HepG2 (cell line): ENCODE measurements around the gene TBC1D22A. TPM values are rescaled to one million over a fixed set of nuclear protein-coding genes. Genes with fewer than 3 reads are reported as not detected.

Source experiments
- ATAC-seq: fragments of 200-7000 bp; cut with Tn5 transposase; 3 replicates; pipeline ENCODE4 v1.9.1; 2020; ENCODE audit warnings: mild to moderate bottlenecking, moderate library complexity
- BruUV-seq: library from RNA; stranded (reverse); fragments of 400-500 nt; replicated peaks from 2 replicates; lab custom pipeline; 2021; lab: Mats Ljungman, UMichigan
- CTCF ChIA-PET: fragments of 300-600 bp; formaldehyde crosslinking; extraction: SDS; loops from one replicate; lab custom pipeline; 2021; ENCODE audit warnings: low total read pairs, inconsistent platforms, low intra/inter-chr PET ratio; lab: Yijun Ruan, JAX
- POLR2A ChIA-PET: fragments of 350-600 bp; sonication (Branson Sonifier 250); formaldehyde crosslinking; loops from one replicate; lab custom pipeline; 2020; ENCODE audit warnings: antibody characterized with exemption, inconsistent platforms; lab: Yijun Ruan, JAX
- DNase-seq: peaks from one replicate; pipeline ENCODE4 v3.0.0-alpha.2; 2015; ENCODE audit warnings: low spot score
- FAIRE-seq: peaks from 3 replicates; lab custom pipeline; 2011; peaks lifted over from hg19 to GRCh38; lab: Jason Lieb, UNC
- H2AFZ ChIP-seq: one replicate; pipeline ENCODE4 v1.6.1; 2011; ENCODE audit warnings: low read length, inconsistent platforms
- H3K27ac ChIP-seq: fragments of 300-600 bp; 3 replicates; pipeline ENCODE4 v1.8.0; 2011; ENCODE audit warnings: mixed run types, mild to moderate bottlenecking, mixed read lengths, low read length, inconsistent platforms; ENCODE audit not compliant: insufficient read depth; ENCODE audit errors: extremely low read length
- H3K27me3 ChIP-seq, 2 experiments: fragments of 200-600 bp in 1 of 2; 2 replicates in 1 of 2; 3 replicates in 1 of 2; pipeline versions ENCODE4 v1.6.0 to v1.8.0; 2011; ENCODE audit warnings: low read length in 2 of 2, mild to moderate bottlenecking in 2 of 2, moderate library complexity in 2 of 2, inconsistent platforms in 1 of 2; ENCODE audit not compliant: insufficient read depth in 2 of 2, control insufficient read depth in 1 of 2
- H3K36me3 ChIP-seq, 2 experiments: fragments of 200-600 bp in 1 of 2; replicated peaks in 1 of 2; 2 replicates in 1 of 2; 3 replicates in 1 of 2; pipeline versions ENCODE4 v1.5.1 to v1.8.0; 2011; ENCODE audit warnings: low read length in 2 of 2, inconsistent platforms in 1 of 2; ENCODE audit not compliant: insufficient read depth in 2 of 2, control insufficient read depth in 1 of 2
- H3K4me1 ChIP-seq: 2 replicates; pipeline ENCODE4 v1.5.1; 2012; ENCODE audit warnings: low read length, inconsistent platforms; ENCODE audit not compliant: insufficient read depth
- H3K4me2 ChIP-seq: 2 replicates; pipeline ENCODE4 v1.6.0; 2011; ENCODE audit warnings: low read depth, low read length, inconsistent platforms
- H3K4me3 ChIP-seq, 3 experiments: fragments of 200-600 bp in 1 of 3; sonication (generic), shearing (Covaris generic) in 1 of 3; replicated peaks in 1 of 3; 2 replicates each; pipeline ENCODE4 v1.5.1; 2011 to 2016; ENCODE audit warnings: low read length in 3 of 3, inconsistent platforms in 2 of 3, low read depth in 2 of 3, mild to moderate bottlenecking in 2 of 3, control low read depth in 1 of 3, mixed read lengths in 1 of 3; ENCODE audit not compliant: insufficient read depth in 1 of 3
- H3K79me2 ChIP-seq: one replicate; pipeline ENCODE4 v1.6.1; 2011; ENCODE audit warnings: low read length, inconsistent platforms; ENCODE audit not compliant: insufficient read depth
- H3K9ac ChIP-seq: 2 replicates; pipeline ENCODE4 v1.6.0; 2011; ENCODE audit warnings: mild to moderate bottlenecking, low read depth, low read length, inconsistent platforms; ENCODE audit not compliant: insufficient read depth
- H3K9me3 ChIP-seq: 2 replicates; pipeline ENCODE4 v1.5.1; 2012; ENCODE audit warnings: mild to moderate bottlenecking, low read length
- H4K20me1 ChIP-seq: 2 replicates; pipeline ENCODE4 v1.6.0; 2011; ENCODE audit warnings: inconsistent platforms, mild to moderate bottlenecking, low read length, moderate library complexity; ENCODE audit not compliant: insufficient read depth
- CCAR2 ChIP-seq: fragments of 200-400 bp; formaldehyde crosslinking; optimal IDR thresholded peaks from 2 replicates; pipeline ENCODE3; 2018; ENCODE audit warnings: low read depth, mild to moderate bottlenecking, low read length, moderate library complexity
- FOXA3 ChIP-seq: IDR thresholded peaks from 2 replicates; pipeline ENCODE4 v1.6.1; 2016; ENCODE audit warnings: missing genetic modification reagents, missing compliant biosample characterization
- LRRFIP1 ChIP-seq: sonication (generic); formaldehyde crosslinking; conservative IDR thresholded peaks from 2 replicates; pipeline ENCODE4 v1.4.0; 2020; ENCODE audit warnings: missing genetic modification reagents
- MYNN ChIP-seq: sonication (generic); formaldehyde crosslinking; IDR thresholded peaks from 2 replicates; pipeline ENCODE4 v1.4.0; 2020; ENCODE audit warnings: mild to moderate bottlenecking, low read depth, missing genetic modification reagents
- MYPOP ChIP-seq: sonication (generic); formaldehyde crosslinking; IDR thresholded peaks from 2 replicates; pipeline ENCODE4 v1.8.1; 2023; ENCODE audit warnings: mild to moderate bottlenecking, moderate library complexity, missing genetic modification reagents
- NR2F6 ChIP-seq, 2 experiments: IDR thresholded peaks; 2 replicates each; pipeline ENCODE4 v1.6.1; 2016; ENCODE audit warnings: antibody characterized with exemption in 1 of 2, mild to moderate bottlenecking in 1 of 2
- RFX5 ChIP-seq: IDR thresholded peaks from 2 replicates; pipeline ENCODE4 v1.6.1; 2011; ENCODE audit warnings: low read depth, low read length, improper control_type of control experiment
- RNF219 ChIP-seq: sonication (generic); formaldehyde crosslinking; IDR thresholded peaks from 2 replicates; pipeline ENCODE4 v1.5.0; 2020; ENCODE audit warnings: mild to moderate bottlenecking, missing genetic modification reagents
- TOE1 ChIP-seq: sonication (generic); formaldehyde crosslinking; IDR thresholded peaks from 2 replicates; pipeline ENCODE4 v1.4.0; 2020; ENCODE audit warnings: mild to moderate bottlenecking, missing genetic modification reagents
- TP53 ChIP-seq: sonication (generic); formaldehyde crosslinking; conservative IDR thresholded peaks from 2 replicates; pipeline ENCODE4 v1.4.0; 2020; ENCODE audit warnings: missing genetic modification reagents
- TRIM24 ChIP-seq: sonication (generic); formaldehyde crosslinking; IDR thresholded peaks from 2 replicates; pipeline ENCODE4 v1.8.0; 2022; ENCODE audit warnings: mild to moderate bottlenecking, missing genetic modification reagents
- XRCC5 ChIP-seq: fragments of 200-400 bp; formaldehyde crosslinking; optimal IDR thresholded peaks from 2 replicates; pipeline ENCODE3; 2017; ENCODE audit warnings: mild to moderate bottlenecking, low read length
- ZNF367 ChIP-seq: sonication (generic); formaldehyde crosslinking; IDR thresholded peaks from 2 replicates; pipeline ENCODE4 v1.4.0; 2020; ENCODE audit warnings: missing genetic modification reagents, borderline replicate concordance
- ZNF83 ChIP-seq: sonication (generic); formaldehyde crosslinking; IDR thresholded peaks from 2 replicates; pipeline ENCODE4 v1.4.0; 2020; ENCODE audit warnings: missing genetic modification reagents, mild to moderate bottlenecking, borderline replicate concordance
- WGBS: methylation state at CpG from one replicate; pipeline ENCODE4 v1.1.6; 2017; ENCODE audit warnings: low lambda C conversion rate; 5-methylcytosine and 5-hydroxymethylcytosine counted together
- in situ Hi-C: cut with HindIII; loops from 2 replicates; pipeline ENCODE4 v1.10.0; 2017; ENCODE audit warnings: low pct_unique_long_range_greater_than_20kb; ENCODE audit not compliant: extremely low pct_ligation_motif_present
- intact Hi-C: fragments of 100-400 bp; cut with micrococcal nuclease; formaldehyde crosslinking; loops from one replicate; pipeline ENCODE4 v1.10.0; 2022; ENCODE audit not compliant: unreplicated experiment
- polyA plus RNA-seq, 8 experiments: library from polyadenylated mRNA; depleted of rRNA in 3 of 8; stranded (reverse) in 7 of 8; unstranded in 1 of 8; fragments of >200 nt; fragmentation: Illumina TruSeq in 4 of 8; extraction: Trizol in 4 of 8; gene quantifications; 2 replicates each; pipeline versions ENCODE4 v1.2.1 to v1.2.3, GENCODE V29; 2011 to 2016; ENCODE audit warnings: low read depth in 4 of 8, missing spikeins in 1 of 8, mixed read lengths in 1 of 8; ENCODE audit not compliant: insufficient read depth in 1 of 8
- total RNA-seq, 5 experiments: library from RNA; depleted of rRNA; stranded (reverse); fragments of >200 nt; fragmentation: Illumina TruSeq; extraction: Trizol; gene quantifications; 2 replicates each; pipeline ENCODE4 v1.2.3, GENCODE V29; 2016; ENCODE audit warnings: low read depth in 1 of 5
- TF ChIP-seq, protein P1 (sequence below): IDR thresholded peaks from 2 replicates; pipeline ENCODE4 v1.6.1; 2016; ENCODE audit warnings: low read depth
- TF ChIP-seq, protein P2 (sequence below): sonication (generic); formaldehyde crosslinking; IDR thresholded peaks from 2 replicates; pipeline ENCODE4 v1.4.0; 2020; ENCODE audit warnings: mild to moderate bottlenecking, missing genetic modification reagents

TBC1D22A gene
- total and polyA plus RNA-seq, 2 of the 13 experiments (the other 11 are each of a cell fraction or from before 2014, with no cell fraction given) = 17.3 to 18.0 TPM

DNA sequence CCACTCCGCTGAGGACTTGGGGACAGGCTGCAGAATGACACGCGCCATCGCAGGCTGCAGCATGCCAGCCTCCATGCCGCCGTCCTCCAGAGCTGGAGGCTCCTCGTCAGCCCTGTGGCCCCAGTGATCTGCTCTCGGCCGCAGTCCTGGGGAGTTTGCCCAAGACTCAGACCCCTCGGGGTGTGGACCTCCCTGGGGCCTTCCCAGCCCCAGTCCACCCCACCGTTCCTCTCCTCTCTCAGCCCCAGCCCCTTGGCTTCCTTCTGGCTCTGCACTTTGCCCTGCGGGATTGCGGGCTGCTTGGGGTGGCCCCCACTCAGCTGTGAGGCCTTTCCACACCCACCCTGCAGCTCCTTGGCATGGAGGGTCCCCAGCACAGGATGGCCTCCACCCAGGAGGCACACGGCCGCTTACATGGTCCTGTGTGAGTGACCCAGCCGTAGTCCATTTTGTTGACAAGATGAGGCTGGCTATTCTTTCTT lies 414.9 kb downstream of the TBC1D22A start (continued):
- TF ChIP-seq MYPOP (CRISPR knock-in tag) = no peak
- no peak for TF ChIP-seq XRCC5
- TF ChIP-seq RNF219 (CRISPR knock-in tag) = no peak
- TF ChIP-seq MYNN (CRISPR knock-in tag) = no peak
- no peak for TF ChIP-seq ZNF367 (CRISPR knock-in tag)
- no peak for TF ChIP-seq CCAR2
- no peak for TF ChIP-seq TRIM24 (CRISPR knock-in tag)

GRCh38 chr22:47178339-47178738 lies 415.9 kb downstream of the TBC1D22A start:
- Histone ChIP-seq H3K27me3 (no peaks in the 10 kb centered on the region), H3K36me3 (no peaks in the 10 kb centered on the region; a peak in 1 of 5 replicates), H4K20me1 (no peaks in the 10 kb centered on the region), H3K4me2 (no peak overlapping the region), H3K9me3 (no peaks in the 10 kb centered on the region), H2AFZ (no peak overlapping the region), H3K27ac (no peak overlapping the region), H3K4me3 (no peak overlapping the region), H3K4me1 (no peaks in the 10 kb centered on the region), H3K79me2 (no peaks in the 10 kb centered on the region), H3K9ac (no peak overlapping the region)
- no TSS peak for BruUV-seq
- POLR2A ChIA-PET = no interaction called here
- FAIRE-seq (no peak), DNase-seq (no peak), ATAC-seq (no peak)
- intact Hi-C loops (no loop called here), in situ Hi-C loops (no loop called here)
- CTCF ChIA-PET = no interaction called here
- 86% methylated on average over 5 of the region's 5 CpGs for WGBS
- no peak for TF ChIP-seq RFX5
- TF ChIP-seq LRRFIP1 = no peak
- no peak for TF ChIP-seq FOXA3
- TF ChIP-seq TP53 (CRISPR knock-in tag) = no peak
- TF ChIP-seq ZNF83 (CRISPR knock-in tag) = no peak
- TF ChIP-seq, protein P1, sequence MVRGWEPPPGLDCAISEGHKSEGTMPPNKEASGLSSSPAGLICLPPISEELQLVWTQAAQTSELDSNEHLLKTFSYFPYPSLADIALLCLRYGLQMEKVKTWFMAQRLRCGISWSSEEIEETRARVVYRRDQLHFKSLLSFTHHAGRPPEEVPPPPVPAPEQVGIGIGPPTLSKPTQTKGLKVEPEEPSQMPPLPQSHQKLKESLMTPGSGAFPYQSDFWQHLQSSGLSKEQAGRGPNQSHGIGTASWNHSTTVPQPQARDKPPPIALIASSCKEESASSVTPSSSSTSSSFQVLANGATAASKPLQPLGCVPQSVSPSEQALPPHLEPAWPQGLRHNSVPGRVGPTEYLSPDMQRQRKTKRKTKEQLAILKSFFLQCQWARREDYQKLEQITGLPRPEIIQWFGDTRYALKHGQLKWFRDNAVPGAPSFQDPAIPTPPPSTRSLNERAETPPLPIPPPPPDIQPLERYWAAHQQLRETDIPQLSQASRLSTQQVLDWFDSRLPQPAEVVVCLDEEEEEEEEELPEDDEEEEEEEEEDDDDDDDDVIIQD (CRISPR knock-in tag) = no peak
- TF ChIP-seq, protein P2, sequence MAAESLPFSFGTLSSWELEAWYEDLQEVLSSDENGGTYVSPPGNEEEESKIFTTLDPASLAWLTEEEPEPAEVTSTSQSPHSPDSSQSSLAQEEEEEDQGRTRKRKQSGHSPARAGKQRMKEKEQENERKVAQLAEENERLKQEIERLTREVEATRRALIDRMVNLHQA (CRISPR knock-in tag) = no peak
- TF ChIP-seq TOE1 (CRISPR knock-in tag) = no peak
- no peak for TF ChIP-seq NR2F6 (IDR thresholded peaks at IDR 0.05)
- TF ChIP-seq NR2F6 (CRISPR knock-in tag; IDR thresholded peaks at IDR 0.05) = no peak
